Endothelial cell (in vitro differentiated cells): ENCODE data around the gene CXCL3. TPM values are rescaled to one million over a fixed set of nuclear protein-coding genes. Genes with fewer than 3 reads are reported as not detected.

Source experiments
- DNase-seq: peaks from one replicate; pipeline ENCODE4 v3.0.0; 2021; ENCODE audit warnings: low spot score
- H3K27ac Mint-ChIP-seq: one replicate; pipeline ENCODE4 v1.8.0; 2021; ENCODE audit warnings: mixed read lengths, inconsistent platforms; ENCODE audit not compliant: unreplicated experiment
- H3K27me3 Mint-ChIP-seq: one replicate; pipeline ENCODE4 v1.8.0; 2021; ENCODE audit warnings: mild to moderate bottlenecking, moderate library complexity, mixed read lengths, inconsistent platforms; ENCODE audit not compliant: unreplicated experiment
- H3K36me3 Mint-ChIP-seq: one replicate; pipeline ENCODE4 v1.8.0; 2021; ENCODE audit warnings: mild to moderate bottlenecking, low read depth, mixed read lengths, inconsistent platforms; ENCODE audit not compliant: unreplicated experiment
- H3K4me1 Mint-ChIP-seq: one replicate; pipeline ENCODE4 v1.8.0; 2021; ENCODE audit warnings: mild to moderate bottlenecking, mixed read lengths, inconsistent platforms; ENCODE audit not compliant: unreplicated experiment
- H3K4me3 Mint-ChIP-seq: one replicate; pipeline ENCODE4 v1.8.0; 2021; ENCODE audit warnings: mild to moderate bottlenecking, mixed read lengths, inconsistent platforms; ENCODE audit not compliant: unreplicated experiment
- H3K9me3 Mint-ChIP-seq: one replicate; pipeline ENCODE4 v1.8.0; 2021; ENCODE audit warnings: mixed read lengths, inconsistent platforms; ENCODE audit not compliant: unreplicated experiment
- CTCF ChIP-seq: fragments of 200-600 bp; sonication (generic); IDR thresholded peaks from one replicate; pipeline ENCODE4 v1.5.0; 2021; ENCODE audit warnings: antibody characterized with exemption; ENCODE audit not compliant: unreplicated experiment
- total RNA-seq: library from RNA; stranded (reverse); fragmentation: NEBNext Ultra II Directional; extraction: Animal tissue kit (Norgen Biotek cat#: 25700); gene quantifications from one replicate; pipeline ENCODE4 v1.2.1, GENCODE V29; 2021; ENCODE audit not compliant: unreplicated experiment

CXCL3 gene
- total RNA-seq, 1 donor from 2014 or later, result 2.7 TPM

GRCh38 chr4:73990988-73991741 is 47.3 kb downstream of the CXCL3 start:
- no peaks in the 10 kb centered on the region for H3K9me3 Mint-ChIP-seq
- TF ChIP-seq CTCF, result no peak
- DNase-seq, result no peak
- H3K27me3 Mint-ChIP-seq, result peaks cover 2% of the 10 kb centered on the region
- no peaks in the 10 kb centered on the region for H3K36me3 Mint-ChIP-seq
- no peak overlapping the region for H3K27ac Mint-ChIP-seq
- no peak overlapping the region for H3K4me3 Mint-ChIP-seq
- peaks cover 7% of the 10 kb centered on the region for H3K4me1 Mint-ChIP-seq

- peaks cover 7% of the 10 kb centered on the region for H3K4me1 Mint-ChIP-seq
- H3K27ac Mint-ChIP-seq, result no peak overlapping the region
- no peak for DNase-seq
- H3K27me3 Mint-ChIP-seq, result peaks cover 2% of the 10 kb centered on the region
- no peaks in the 10 kb centered on the region for H3K36me3 Mint-ChIP-seq
- no peak overlapping the region for H3K4me3 Mint-ChIP-seq
- no peaks in the 10 kb centered on the region for H3K9me3 Mint-ChIP-seq
- TF ChIP-seq CTCF, result no peak
Observed at GRCh38 chr4:73989928-73990327, 48.6 kb downstream of the CXCL3 start.

GRCh38 chr4:73989031-73989430 is 49.5 kb downstream of the CXCL3 start:
- Mint-ChIP-seq H3K27me3 (peaks cover 2% of the 10 kb centered on the region), H3K36me3 (no peaks in the 10 kb centered on the region), H3K4me1 (peaks cover 7% of the 10 kb centered on the region), H3K27ac (no peak overlapping the region), H3K9me3 (no peaks in the 10 kb centered on the region), H3K4me3 (no peak overlapping the region)
- DNase-seq, result no peak
- TF ChIP-seq CTCF, result no peak

- no peak within 1 kb of the TSS for H3K27ac Mint-ChIP-seq
- no peak for TF ChIP-seq CTCF
- no peak within 1 kb of the TSS for H3K4me3 Mint-ChIP-seq
- no peaks in the 10 kb centered on the region for H3K36me3 Mint-ChIP-seq
- no peak for DNase-seq
- H3K9me3 Mint-ChIP-seq, result no peaks in the 10 kb centered on the region
- peaks cover 7% of the 10 kb centered on the region for H3K4me1 Mint-ChIP-seq
- peaks cover under 1% of the 10 kb centered on the region for H3K27me3 Mint-ChIP-seq
Observed at GRCh38 chr4:73988061-73988460, 50.4 kb downstream of the CXCL3 start, which contains the start of gene PPBP. Gene PPBP (minus strand): TSS chr4:73988190. CDS start chr4:73988103, 87 bp downstream.

Other genes with a start within 250 kb of the CXCL3 start
- gene CXCL6, start 202.0 kb downstream of the CXCL3 start, total RNA-seq, result 0.15 TPM
- gene PF4V1, start 185.4 kb downstream of the CXCL3 start, total RNA-seq, result not detected
- gene CXCL1, start 169.3 kb downstream of the CXCL3 start, total RNA-seq, result 1.7 TPM
- 11.6 TPM for gene PF4, start 56.7 kb downstream of the CXCL3 start, total RNA-seq
- gene PPBP, start 50.5 kb downstream of the CXCL3 start, total RNA-seq, result not detected
- 3.4 TPM for gene CXCL5, start 40.0 kb downstream of the CXCL3 start, total RNA-seq
- 4.0 TPM for gene CXCL2, start 60.5 kb upstream of the CXCL3 start, total RNA-seq
- gene MTHFD2L, start 119.4 kb upstream of the CXCL3 start, total RNA-seq, result 13.6 TPM